HCEC 1CT (cell line): ENCODE results near the gene PREPL.
A peak's percentile ranks its signal among the peaks of the same experiment; 100 is the strongest.
"Not testable (repeated sequence)": the region's sequence is repeated elsewhere in the genome, so short reads cannot be mapped to it uniquely, and the experiment has no call there.

ENCODE experiments used
- DNase-seq: peaks from one replicate; pipeline ENCODE4 v3.0.0-alpha.2; 2017

PREPL gene

GRCh38 chr2:44361330-44362206 is at the start of gene PREPL, which contains the start of gene CAMKMT:
PREPL (minus strand) TSS chr2:44361494; CDS start chr2:44346342, 15,152 bp downstream.
CAMKMT (plus strand) TSS chr2:44361947.
- peak; percentile 99 for DNase-seq

GRCh38 chr2:44398243-44398897 is 37.1 kb upstream of the PREPL start:
- no peak for DNase-seq

- no peak for DNase-seq
Observed at GRCh38 chr2:44397447-44398175, 36.3 kb upstream of the PREPL start.

GRCh38 chr2:44392338-44392943 is 31.1 kb upstream of the PREPL start:
- peak; percentile 9 for DNase-seq

- DNase-seq, result no peak
Observed at GRCh38 chr2:44389895-44390294, 28.6 kb upstream of the PREPL start.

GRCh38 chr2:44388877-44389276 is 27.6 kb upstream of the PREPL start:
- no peak for DNase-seq

GRCh38 chr2:44385226-44385625 is 23.9 kb upstream of the PREPL start:
- DNase-seq, result not testable (repeated sequence)

- no peak for DNase-seq
Observed at GRCh38 chr2:44377486-44377885, 16.2 kb upstream of the PREPL start.

GRCh38 chr2:44372246-44372645 is 11.0 kb upstream of the PREPL start:
- no peak for DNase-seq

- no peak for DNase-seq
Observed at GRCh38 chr2:44371445-44371844, 10.2 kb upstream of the PREPL start.

- no peak for DNase-seq
Observed at GRCh38 chr2:44369392-44369791, 8.1 kb upstream of the PREPL start.

- DNase-seq, result no peak
Observed at GRCh38 chr2:44367591-44367990, 6.3 kb upstream of the PREPL start.

GRCh38 chr2:44364604-44365003 is 3.3 kb upstream of the PREPL start:
- no peak for DNase-seq

GRCh38 chr2:44362207-44363015 is 1.1 kb upstream of the PREPL start:
- DNase-seq, result peak; percentile 57

- no peak for DNase-seq
Observed at GRCh38 chr2:44360749-44361329, 455 bp downstream of the PREPL start.

GRCh38 chr2:44358503-44358902 is 2.8 kb downstream of the PREPL start:
- DNase-seq, result peak; percentile 77

- no peak for DNase-seq
Observed at GRCh38 chr2:44354761-44355160, 6.5 kb downstream of the PREPL start.

- DNase-seq, result no peak
Observed at GRCh38 chr2:44352510-44352909, 8.8 kb downstream of the PREPL start.

GRCh38 chr2:44351676-44352075 is 9.6 kb downstream of the PREPL start:
- DNase-seq, result peak; percentile 51

- peak; percentile 96 for DNase-seq
Observed at GRCh38 chr2:44351088-44351487, 10.2 kb downstream of the PREPL start.

- DNase-seq, result no peak
Observed at GRCh38 chr2:44349506-44349905, 11.8 kb downstream of the PREPL start.

GRCh38 chr2:44348400-44348799 is 12.9 kb downstream of the PREPL start:
- DNase-seq, result peak; percentile 74
